Heart left ventricle (tissue), 13 donors: ENCODE results near the gene DPYSL4.

Source experiments
- POLR2A ChIP-seq, 2 donors: fragments of 450-650 bp; IDR thresholded peaks; one replicate each; pipeline ENCODE4 v1.6.1; 2017; ENCODE audit warnings: antibody characterized with exemption in 2 of 2, mild to moderate bottlenecking in 2 of 2, moderate library complexity in 2 of 2
- TF ChIP-seq, protein P1 (sequence below), 12 donors: fragments of 200-600 bp; sonication (generic) in 4 of 12; IDR thresholded peaks; one replicate each; pipeline versions ENCODE4 v1.5.0 to v1.8.0; 2018 to 2022; ENCODE audit warnings: antibody characterized with exemption in 12 of 12, mild to moderate bottlenecking in 5 of 12
- donor health status: ischemic (EF 13 %, LVEDD 7.1; RV severe dilation, severe dysfunction).
- donor health status: DM: no; HTN: yes; CAD: no.
- donor health status: DM: no; HTN: no; CAD: no.
- donor health status: ischemic (EF 25% LVEDD 6.9; RV normal size, moderate dysfunction).
- donor health status: ischemic (EF 25% LVEDD 5.7; RV mildly dilated, moderate dysfunction).
- donor health status: ischemic (EF 35%, LVEDD 5.7; RV mildly dilated, moderate dysfunction).
- donor health status: nonischemic (EF 11% LVEDD 7.7; RV severe dilation, severe dysfunction).
- donor health status: DM: yes; HTN: yes; CAD: no.
- donor health status: PGD.
- donor health status: ischemic (EF 29% LVEDD 5.4; RV normal size, mild dysfunction).
- donor health status: nonischemic (EF 23%, LVEDD 6.1; RV moderate dilation, normal function).

- TF ChIP-seq, protein P1, sequence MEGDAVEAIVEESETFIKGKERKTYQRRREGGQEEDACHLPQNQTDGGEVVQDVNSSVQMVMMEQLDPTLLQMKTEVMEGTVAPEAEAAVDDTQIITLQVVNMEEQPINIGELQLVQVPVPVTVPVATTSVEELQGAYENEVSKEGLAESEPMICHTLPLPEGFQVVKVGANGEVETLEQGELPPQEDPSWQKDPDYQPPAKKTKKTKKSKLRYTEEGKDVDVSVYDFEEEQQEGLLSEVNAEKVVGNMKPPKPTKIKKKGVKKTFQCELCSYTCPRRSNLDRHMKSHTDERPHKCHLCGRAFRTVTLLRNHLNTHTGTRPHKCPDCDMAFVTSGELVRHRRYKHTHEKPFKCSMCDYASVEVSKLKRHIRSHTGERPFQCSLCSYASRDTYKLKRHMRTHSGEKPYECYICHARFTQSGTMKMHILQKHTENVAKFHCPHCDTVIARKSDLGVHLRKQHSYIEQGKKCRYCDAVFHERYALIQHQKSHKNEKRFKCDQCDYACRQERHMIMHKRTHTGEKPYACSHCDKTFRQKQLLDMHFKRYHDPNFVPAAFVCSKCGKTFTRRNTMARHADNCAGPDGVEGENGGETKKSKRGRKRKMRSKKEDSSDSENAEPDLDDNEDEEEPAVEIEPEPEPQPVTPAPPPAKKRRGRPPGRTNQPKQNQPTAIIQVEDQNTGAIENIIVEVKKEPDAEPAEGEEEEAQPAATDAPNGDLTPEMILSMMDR (IDR thresholded peaks at IDR 0.05) = no peak
- TF ChIP-seq POLR2A (IDR thresholded peaks at IDR 0.05) = no peak
These were observed 49.4 kb upstream of the DPYSL4 start for GRCh38 chr10:132137111-132138072.
